ENCODE measurements around the gene MOV10L1.

- TF ChIP-seq, protein P1, sequence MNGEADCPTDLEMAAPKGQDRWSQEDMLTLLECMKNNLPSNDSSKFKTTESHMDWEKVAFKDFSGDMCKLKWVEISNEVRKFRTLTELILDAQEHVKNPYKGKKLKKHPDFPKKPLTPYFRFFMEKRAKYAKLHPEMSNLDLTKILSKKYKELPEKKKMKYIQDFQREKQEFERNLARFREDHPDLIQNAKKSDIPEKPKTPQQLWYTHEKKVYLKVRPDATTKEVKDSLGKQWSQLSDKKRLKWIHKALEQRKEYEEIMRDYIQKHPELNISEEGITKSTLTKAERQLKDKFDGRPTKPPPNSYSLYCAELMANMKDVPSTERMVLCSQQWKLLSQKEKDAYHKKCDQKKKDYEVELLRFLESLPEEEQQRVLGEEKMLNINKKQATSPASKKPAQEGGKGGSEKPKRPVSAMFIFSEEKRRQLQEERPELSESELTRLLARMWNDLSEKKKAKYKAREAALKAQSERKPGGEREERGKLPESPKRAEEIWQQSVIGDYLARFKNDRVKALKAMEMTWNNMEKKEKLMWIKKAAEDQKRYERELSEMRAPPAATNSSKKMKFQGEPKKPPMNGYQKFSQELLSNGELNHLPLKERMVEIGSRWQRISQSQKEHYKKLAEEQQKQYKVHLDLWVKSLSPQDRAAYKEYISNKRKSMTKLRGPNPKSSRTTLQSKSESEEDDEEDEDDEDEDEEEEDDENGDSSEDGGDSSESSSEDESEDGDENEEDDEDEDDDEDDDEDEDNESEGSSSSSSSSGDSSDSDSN (IDR thresholded peaks at IDR 0.05; ENCODE audit: borderline replicate concordance in 1 of 2, low read depth in 2 of 2, low read length in 2 of 2) = no peak
- TF ChIP-seq POLR2A (conservative IDR thresholded peaks at IDR 0.05) (no peak), TAF1 (IDR thresholded peaks at IDR 0.05; ENCODE audit: control insufficient read depth, extremely low read depth, insufficient read depth, low read length, severe bottlenecking) (no peak), MAZ (CRISPR knock-in tag; conservative IDR thresholded peaks at IDR 0.05 in 1 of 2, IDR thresholded peaks at IDR 0.05 in 1 of 2) (no peak), RB1 (IDR thresholded peaks at IDR 0.05; ENCODE audit: low read depth) (no peak), CTCF (IDR thresholded peaks at IDR 0.05 in 2 of 3, conservative IDR thresholded peaks at IDR 0.05 in 1 of 3; ENCODE audit: insufficient read depth in 2 of 3, low read depth in 1 of 3, low read length in 3 of 3) (no peak), POLR2AphosphoS5 (IDR thresholded peaks at IDR 0.05; ENCODE audit: control insufficient read depth, insufficient read depth, low read depth, low read length) (no peak)
These were observed 28.5 kb upstream of the MOV10L1 start for GRCh38 chr22:50061141-50061823.

Data from K562 (cell line).